Measurements from ENCODE around the gene SNX17.
"Not testable (repeated sequence)": the region's sequence is repeated elsewhere in the genome, so short reads cannot be mapped to it uniquely, and the experiment has no call there.

The SNX17 gene, protein sequence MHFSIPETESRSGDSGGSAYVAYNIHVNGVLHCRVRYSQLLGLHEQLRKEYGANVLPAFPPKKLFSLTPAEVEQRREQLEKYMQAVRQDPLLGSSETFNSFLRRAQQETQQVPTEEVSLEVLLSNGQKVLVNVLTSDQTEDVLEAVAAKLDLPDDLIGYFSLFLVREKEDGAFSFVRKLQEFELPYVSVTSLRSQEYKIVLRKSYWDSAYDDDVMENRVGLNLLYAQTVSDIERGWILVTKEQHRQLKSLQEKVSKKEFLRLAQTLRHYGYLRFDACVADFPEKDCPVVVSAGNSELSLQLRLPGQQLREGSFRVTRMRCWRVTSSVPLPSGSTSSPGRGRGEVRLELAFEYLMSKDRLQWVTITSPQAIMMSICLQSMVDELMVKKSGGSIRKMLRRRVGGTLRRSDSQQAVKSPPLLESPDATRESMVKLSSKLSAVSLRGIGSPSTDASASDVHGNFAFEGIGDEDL

DNA sequence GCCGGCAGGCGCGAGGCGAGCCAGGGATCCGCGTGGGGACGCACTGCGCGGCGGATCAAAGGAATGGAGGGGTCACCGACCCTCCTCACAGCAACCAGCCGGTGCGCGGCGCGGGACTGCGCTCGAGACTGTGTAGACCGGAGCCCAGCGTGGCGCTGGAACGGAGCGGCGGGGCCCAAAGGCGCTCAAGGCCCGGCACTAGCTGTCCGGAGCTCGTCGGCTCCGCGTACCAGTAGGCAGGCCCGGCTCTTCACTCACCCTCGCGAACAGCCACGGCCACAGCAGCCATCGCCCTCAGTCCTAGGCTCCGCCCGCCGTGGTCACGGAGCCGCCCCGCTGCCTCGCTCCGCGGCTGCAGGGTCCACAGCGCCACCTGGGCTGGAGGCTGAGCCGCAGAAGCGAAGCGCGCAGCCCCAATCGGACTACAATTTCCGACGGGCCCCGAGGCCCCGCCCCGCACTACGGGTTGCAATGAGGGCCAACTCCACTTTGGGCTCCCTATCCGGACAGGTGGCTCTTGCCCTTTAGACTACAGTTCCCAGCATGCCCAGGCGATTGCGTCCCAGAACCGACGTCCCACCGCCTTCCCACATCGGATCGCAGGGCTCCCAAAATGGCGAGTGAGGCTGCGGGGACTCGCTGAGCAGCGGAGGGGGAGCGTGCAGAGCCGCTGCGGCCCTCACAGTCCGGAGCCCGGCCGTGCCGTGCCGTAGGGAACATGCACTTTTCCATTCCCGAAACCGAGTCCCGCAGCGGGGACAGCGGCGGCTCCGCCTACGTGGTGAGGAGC is at the start of gene SNX17, which contains the start of gene EIF2B4:
TSS of gene SNX17 (plus strand) at position 591 of the 790 bp plus-strand sequence. CDS start at position 719, 128 bp downstream.
TSS of gene EIF2B4 (minus strand) at position 313 of the 790 bp plus-strand sequence. CDS start at position 289, 24 bp downstream.
- peak; percentile 99 for DNase-seq (ENCODE audit: low spot score)

DNA sequence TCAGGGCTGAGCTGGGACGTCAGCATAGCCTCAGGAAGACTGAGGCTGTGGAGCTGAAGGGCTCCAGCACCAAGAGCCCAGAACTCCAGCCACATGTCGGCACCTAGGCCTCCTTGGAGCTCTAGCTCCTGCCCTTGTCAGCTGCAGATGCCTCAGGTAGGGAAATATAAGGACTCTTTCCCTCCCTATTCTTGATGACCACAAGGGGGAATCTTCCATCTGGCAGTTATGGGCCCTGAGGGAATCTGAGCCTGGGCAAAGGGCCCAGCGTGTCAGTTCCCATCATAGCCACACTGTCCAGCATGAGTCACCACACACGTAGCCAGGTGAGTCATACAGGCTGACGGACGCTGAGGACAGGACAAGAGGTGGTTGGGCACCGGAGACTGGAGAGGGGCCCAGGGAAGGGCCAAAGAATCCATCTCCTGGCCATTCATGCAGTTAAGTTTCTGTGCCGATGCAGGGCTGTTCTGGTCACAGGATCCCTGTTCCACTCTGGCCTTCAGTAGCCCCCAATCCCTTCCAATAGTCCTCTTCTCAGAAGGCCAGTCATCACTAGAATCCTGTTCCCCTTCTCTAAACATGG is 49.4 kb upstream of the SNX17 start:
- peak; percentile 99 for DNase-seq (ENCODE audit: low spot score)

DNA sequence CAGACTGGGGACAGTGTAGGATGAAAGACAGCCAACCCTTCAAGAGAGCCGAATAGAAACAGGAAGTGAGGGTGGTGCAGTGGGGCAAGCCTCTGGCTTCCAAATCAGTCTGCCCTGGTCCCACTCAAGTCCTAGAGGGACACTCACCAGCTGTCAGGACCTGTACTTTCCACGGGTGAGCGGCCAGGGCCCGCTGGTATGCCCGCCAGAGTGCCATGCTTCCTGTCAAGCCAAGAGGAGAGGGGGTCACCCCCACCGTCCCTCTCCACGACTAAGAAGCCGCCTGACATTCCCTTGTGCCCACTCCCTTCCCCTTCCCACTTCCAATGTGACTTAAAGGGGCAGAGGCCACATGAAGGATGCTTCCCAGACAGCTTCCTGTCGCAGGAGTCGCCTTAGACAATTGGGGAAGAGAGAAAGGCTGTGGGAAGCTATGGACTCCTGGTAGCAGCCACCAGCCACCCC is 48.1 kb upstream of the SNX17 start:
- DNase-seq (ENCODE audit: low spot score): peak; percentile 49

DNA sequence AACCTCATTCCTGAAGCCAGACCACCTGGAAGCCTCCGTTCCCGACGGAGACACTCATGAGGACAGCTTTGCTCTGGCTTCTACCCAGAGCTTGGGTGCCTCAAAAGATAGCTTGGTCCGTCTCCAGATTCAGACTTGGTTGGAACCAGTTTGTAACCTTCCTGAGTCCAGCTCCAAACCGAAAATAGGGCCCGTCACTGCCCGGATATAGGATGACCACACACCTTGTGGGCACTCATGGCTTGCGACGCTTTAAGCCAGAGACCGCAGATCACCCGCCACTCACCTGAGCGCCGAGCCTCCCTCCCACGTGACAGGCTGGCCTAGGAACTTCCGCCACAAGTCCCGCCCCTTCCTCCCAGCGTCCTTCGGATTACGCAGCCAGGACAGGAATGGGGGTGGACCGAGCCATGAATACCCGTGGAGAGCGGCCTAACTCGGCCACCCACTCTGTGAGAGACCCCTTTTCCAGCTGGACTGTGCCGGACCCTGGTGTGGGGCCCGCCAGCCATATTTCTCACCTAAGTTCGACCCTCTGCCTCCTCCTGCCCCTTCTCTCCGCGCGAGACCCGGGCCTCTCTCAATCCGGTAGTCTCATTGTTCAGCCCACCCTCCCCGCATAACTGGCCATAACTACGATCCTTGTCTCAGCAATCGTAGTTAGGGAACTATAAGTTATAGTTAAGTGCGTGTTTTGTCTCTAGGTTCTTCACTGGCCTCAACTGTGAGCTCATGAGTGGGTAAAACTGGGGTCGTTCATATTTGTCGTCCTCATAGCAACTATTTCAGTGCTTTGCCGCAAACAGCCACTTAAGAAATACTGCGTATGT is 47.4 kb upstream of the SNX17 start, which contains the start of gene MPV17:
TSS of gene MPV17 (minus strand) at position 332 of the 830 bp plus-strand sequence. CDS start 580 bp downstream, outside the sequence.
- peak; percentile 94 for DNase-seq (ENCODE audit: low spot score)

DNA sequence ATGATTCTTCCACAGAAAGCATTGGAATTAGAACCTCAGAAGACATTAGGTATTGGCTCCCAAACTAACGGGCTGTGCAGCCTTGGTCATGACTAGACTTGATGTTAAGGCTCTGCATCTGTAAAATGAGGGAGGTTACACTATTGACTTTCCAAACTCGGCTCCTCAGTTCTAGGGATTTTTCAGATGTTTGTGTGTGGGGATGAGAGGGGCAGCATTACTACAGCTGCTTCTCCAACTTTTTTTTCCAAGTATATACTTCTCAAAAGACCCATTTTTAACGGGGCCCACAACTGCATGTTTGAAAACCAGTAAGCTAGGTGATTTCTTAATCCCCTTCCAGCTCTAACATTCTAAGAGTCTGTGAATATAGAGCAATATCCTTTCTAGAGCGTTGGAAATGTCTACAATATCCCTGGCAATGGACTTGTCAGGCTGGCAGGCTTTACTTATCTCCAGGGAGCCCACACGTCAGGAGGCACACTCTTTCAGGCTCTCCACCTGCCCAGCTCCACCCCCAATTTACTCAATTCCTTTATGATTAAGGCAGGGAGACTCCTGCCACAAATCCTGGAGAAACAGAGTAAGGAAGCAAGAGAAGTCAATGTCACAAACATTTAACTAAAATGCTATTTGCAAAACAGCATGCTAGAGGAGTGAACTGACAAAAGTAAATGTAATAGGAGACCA is 46.7 kb upstream of the SNX17 start:
- DNase-seq (ENCODE audit: low spot score): peak; percentile 39

DNA sequence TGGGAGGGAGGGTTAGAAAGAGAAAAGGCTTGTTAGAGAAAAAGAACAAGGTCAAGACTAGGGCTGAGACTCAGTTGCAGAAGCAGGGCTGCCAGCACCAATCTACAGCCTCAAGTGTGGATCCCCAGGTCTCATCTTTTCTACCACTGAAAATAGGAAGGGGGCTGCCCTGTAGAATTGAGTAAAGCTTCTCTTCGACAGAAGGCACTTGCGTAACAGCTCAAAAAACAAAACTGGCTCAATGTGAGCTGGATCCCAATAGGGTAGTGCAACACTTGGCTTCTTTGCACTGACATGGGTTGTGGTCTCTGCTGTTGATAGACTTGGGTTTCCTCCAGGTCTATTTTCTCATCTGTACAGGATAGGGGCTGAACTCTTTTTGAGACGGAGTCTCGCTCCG is 45.7 kb upstream of the SNX17 start:
- no peak for DNase-seq (ENCODE audit: low spot score)

DNA sequence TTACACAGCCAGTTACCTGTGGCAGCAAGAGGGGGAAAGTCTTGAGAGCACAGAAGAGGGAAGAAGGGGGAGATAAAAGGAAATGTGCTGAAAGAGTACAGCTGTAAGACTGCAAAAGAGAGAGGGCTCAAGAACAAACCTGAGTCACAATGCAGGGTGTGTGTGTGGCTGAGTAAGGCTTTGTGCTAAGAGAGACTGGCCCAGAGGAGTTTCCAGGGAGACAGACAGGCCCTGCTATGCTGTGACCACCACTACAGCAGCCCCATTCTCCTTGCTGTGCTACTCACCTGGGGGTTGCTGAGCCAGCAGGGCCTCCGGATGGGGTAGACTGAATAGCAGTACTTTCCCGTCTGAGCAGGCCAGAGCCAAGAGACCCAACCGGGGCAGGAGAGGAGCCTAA is 35.1 kb upstream of the SNX17 start:
- no peak for DNase-seq (ENCODE audit: low spot score)

DNA sequence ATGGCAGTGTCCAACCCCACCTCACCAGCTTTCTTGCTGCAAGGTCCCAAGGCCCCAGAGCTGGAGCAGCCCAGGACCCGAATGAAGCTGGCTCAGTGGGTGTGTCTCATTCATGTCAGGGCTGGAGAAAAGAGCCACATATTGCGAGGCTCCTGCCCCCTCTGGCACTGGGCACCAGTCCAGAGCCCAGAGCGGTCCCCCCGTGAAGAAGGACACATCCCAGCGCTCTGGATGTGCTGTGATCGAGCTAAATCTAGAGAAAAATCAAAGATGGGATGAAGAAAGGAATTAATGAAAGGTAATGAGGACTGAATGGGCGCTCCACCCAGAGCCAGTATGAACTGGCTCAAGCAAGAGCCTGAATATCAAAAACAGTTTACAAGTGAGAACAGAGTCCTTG is 34.2 kb upstream of the SNX17 start:
- no peak for DNase-seq (ENCODE audit: low spot score)

DNA sequence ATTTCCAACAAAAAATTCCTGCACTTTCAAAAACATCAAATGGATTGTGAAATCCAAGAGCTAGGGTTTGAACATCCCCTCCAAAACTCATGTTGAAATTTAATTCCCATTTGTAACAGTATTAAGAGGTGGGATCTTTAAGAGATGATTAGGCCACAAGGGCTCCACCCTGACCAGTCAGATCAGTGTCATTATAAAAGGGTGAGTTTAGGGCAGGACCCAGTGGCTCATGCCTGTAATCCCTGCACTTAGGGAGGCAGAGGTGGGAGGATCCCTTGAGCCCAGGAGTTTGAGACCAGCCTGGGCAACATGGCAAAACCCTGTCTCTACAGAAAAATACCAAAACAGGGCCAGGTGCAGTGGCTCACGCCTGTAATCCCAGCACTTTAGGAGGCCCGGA is 22.8 kb upstream of the SNX17 start:
- no peak for DNase-seq (ENCODE audit: low spot score)

DNA sequence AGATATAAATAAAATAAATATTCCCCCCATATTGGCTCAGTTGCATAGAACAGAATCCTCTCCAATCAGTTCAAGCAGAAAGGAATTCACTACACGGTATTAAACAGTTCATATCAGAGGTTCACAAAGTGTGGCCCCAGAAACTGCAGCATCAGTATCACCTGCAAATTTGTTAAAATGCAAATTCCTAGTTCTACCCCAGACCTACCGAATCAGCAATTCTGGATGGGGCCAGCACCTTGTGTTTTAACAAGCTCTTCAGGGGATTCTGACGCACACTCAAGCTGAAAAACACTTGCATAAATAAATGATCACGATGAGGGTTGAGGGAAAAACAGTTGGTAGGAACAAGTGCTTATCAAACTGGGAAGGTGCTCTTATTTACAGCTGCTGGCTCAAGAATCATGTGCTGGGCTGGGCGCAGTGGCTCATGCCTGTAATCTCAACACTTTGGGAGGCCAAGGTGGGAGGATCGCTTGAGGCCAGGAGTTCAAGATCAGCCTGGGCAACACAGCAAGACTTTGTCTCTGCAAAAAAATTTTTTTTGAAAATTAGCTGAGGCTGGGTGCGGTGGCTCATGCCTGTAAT is 20.2 kb upstream of the SNX17 start:
- DNase-seq (ENCODE audit: low spot score): no peak

DNA sequence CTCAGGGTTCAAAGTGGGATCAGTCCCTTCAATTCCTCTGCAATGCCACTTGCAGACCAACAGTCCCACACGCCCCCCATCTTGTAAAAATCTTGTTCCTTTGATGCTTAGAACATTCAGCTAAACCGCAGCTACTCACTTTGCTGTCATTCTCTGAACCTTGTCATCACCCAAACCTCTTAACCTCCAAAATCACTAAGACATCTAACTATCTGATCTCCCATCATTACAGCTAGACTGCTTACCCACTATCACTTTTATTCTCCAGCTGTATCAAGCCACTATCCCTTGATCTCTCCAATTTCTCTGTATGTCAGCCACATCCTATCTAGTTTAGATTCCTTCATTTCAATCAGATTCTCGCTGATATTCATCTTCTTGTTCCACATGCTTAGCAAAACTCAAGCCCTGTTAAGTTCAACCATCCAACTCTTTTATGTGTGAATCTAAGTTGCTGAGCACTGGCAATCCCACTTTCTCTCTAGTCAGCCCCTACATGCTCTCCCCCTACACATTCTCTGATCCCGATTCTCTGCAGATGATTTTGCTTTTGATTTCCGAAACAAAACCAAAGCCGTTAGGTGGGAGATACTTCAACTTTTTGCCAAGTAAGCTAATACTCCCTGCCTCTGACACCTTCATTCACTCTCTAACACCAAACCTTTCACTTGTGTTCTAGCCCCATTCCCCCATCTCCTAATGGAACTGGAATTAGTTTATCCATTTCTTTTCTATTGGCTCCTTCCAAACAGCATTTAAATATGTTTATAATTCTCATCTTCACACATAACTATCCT is 18.4 kb upstream of the SNX17 start:
- DNase-seq (ENCODE audit: low spot score): no peak

DNA sequence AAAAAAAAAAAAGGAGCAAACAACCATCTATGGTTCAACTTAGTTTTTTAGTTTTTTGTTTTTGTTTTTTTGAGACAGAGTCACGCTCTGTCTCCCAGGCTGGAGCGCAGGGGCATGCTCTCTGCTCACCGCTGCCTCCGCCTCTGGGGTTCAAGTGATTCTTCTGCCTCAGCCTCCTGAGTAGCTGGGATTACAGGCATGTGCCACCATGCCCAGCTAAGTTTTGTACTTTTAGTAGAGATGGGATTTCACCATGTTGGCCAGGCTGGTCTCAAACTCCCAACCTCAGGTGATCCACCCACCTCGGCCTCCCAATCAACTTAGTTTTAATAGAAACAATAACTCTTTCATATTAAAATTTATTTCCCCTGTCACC is 17.0 kb upstream of the SNX17 start:
- not testable (repeated sequence) for DNase-seq (ENCODE audit: low spot score)

DNA sequence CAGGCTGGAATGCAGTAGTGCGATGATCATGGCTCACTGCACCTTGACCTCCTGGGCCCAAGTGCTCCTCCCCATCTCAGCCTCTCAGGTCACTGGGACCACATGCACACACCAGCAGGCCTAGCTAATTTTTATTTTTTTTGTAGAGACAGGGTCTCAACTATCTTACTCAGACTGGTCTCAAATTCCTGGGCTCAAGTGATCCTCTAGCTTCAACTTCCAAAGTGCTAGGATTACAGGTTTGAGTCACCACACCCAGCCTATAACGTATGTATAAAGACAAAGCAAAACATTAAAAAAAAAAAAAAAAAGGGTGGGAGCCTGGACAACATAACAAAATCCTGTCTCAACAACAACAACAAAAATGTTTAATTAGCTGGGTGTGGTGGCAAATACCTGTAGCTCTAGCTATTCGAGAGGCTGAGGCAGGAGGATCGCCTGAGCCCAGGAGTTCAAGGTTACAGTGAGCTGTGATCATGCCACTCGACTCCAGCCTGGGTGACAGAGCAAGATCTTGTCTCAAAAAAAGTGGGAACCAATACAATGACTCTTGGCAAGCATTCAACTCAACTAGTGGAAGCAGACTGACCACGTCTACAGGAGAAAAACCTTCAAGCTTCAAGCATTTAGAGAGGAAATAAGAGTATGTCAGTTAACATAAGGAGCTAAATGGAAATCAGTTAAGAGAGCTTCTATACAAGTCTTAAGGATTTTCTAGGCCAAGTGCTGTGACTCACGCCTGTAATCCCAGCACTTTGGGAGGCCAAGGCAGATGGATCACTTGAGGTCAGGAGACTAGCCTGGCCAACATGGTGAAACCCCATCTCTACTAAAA is 16.4 kb upstream of the SNX17 start:
- peak; percentile 31 for DNase-seq (ENCODE audit: low spot score)

DNA sequence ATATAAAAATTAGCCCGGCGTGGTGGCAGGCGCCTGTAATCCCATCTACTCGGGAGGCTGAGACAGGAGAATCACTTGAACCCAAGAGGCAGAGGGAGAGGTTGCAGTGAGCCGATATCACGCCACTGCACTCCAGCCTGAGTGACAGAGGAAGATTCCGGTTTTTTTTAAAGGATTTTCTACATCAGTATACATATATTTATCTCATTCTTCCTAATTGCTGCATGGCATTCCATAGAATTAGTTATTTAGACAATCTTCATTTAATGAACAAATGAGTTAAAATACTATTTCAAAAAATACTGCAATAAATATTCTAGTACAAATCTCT is 15.9 kb upstream of the SNX17 start:
- no peak for DNase-seq (ENCODE audit: low spot score)

DNA sequence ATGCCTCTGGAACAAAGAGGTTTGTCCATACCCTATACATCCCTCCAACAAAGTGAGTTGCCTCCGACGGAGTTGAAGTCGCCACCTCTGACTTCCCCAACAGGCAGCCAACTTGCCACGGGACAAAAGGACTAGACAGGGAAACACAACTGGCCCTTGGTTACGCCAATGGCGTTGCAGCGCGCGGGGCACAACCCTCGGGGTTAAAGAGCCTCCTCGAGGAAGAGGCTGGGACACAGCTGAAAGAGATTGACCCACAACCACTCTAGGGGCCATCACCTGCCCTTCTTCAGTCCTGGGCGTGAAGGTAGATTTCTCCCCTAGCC is 14.4 kb upstream of the SNX17 start:
- DNase-seq (ENCODE audit: low spot score): peak; percentile 81

DNA sequence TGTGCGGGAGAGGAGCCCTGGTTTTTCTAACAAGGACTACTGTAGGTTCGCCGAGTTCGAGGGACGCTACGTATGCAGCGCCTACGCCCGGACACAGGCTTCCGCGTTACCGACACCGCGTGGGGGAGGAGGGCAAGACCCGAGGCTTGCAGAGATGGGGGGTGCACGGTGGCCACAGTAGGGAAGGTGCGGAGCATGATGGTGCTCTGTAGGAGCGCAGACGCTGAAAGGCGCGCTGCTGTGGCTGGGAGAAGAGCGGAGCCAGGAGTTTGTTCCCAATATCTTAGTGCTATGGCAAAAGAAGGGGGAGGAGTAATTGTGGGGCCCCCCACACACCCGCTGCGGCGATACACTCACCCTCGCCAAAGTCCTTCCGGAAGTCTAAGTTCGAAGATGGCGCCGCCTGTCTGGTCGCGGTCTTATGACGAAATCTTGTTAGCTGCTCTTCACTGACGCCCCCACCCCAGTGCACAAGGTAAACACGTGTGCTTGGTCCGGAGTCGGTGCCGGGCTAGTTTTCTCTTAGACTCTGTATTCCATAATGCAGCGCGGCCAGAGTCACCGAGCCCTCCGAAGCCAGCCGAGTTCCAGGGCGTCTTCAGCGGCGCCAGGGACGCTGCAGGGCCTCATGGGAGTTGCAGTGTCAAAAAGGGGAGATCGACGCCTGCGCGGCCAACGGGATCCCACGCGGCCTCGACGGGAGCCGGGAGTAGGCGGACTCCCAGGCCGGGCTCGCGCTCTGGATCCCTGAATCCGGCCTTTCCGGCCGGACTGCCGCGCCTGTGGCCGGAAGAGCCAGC is 13.8 kb upstream of the SNX17 start, which contains the start of gene GTF3C2:
TSS of gene GTF3C2 (minus strand) at position 383 of the 800 bp plus-strand sequence. CDS start 13,210 bp downstream, outside the sequence.
- DNase-seq (ENCODE audit: low spot score): peak; percentile 97

DNA sequence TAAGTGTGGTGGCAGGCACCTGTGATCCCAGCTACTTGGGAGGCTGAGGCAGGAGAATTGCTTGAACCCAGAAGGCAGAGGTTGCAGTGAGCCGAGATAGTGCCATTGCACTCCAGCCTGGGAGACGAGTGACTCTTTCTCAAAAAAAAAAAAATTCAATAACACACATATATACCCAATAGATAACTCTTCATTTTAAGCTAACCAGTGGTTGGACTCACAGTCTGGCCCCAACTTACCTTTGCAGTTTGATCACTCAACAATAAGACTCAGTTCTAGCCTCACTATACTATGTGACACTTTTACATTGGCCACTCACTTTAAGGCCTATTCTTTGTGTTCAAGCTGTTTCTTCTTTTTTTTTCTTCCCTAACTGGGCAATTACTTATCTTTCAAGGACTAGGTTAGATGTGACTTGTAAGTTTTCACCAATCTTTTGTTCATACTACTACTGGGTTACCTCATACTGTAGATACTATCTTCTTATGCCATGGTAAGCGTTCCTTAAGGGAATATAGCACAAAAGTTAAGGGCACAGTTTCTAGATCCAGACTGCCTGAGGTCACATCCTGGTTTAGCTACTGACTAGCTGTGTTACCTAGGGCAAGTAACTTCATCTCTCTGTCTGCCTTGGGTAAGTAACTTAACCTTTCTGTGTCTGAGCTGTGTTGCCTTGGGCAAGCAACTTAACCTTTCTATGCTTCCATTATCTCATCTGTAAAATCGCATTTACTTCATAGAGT is 7.6 kb upstream of the SNX17 start:
- DNase-seq (ENCODE audit: low spot score): no peak

Data from RKO (cell line).